LHCN-M2 (cell line): ENCODE measurements around the gene ANKMY2. TPM values are rescaled to one million over a fixed set of nuclear protein-coding genes. Genes with fewer than 3 reads are reported as not detected.
A peak's percentile ranks its signal among the peaks of the same experiment; 100 is the strongest.
"Not testable (repeated sequence)": the region's sequence is repeated elsewhere in the genome, so short reads cannot be mapped to it uniquely, and the experiment has no call there.

Source experiments
- DNase-seq: peaks from one replicate; pipeline ENCODE4 v3.0.0-alpha.2; 2012; ENCODE audit warnings: low read depth
- total RNA-seq: library from RNA; depleted of rRNA; stranded (reverse); fragments of >200 nt; gene quantifications from 2 replicates; pipeline ENCODE4 v1.2.3, GENCODE V29; 2014

Gene ANKMY2
- total RNA-seq, 1 experiment from 2014 or later = 35.6 TPM

- DNase-seq = peak; percentile 61
Observed at GRCh38 chr7:16627236-16627635, 18.3 kb downstream of the ANKMY2 start.

DNA sequence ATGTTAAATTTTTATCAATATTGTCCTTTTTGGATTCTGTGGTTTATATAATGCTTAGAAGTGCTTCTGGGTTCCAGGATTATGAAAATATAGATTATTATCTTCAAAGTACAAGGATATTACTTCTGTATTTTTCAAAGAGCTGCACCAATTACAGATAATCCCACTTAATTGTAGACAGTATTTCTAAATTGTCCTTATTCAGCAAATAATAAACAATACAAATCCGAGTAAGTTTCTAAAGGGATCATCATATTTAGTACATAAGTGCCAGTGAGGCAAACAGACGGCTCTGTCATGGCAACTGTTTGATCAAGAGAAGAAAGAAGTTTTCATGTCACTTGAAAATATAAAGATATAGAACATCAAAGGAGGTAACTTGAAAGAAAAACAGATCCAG is 19.2 kb downstream of the ANKMY2 start:
- DNase-seq = no peak

DNA sequence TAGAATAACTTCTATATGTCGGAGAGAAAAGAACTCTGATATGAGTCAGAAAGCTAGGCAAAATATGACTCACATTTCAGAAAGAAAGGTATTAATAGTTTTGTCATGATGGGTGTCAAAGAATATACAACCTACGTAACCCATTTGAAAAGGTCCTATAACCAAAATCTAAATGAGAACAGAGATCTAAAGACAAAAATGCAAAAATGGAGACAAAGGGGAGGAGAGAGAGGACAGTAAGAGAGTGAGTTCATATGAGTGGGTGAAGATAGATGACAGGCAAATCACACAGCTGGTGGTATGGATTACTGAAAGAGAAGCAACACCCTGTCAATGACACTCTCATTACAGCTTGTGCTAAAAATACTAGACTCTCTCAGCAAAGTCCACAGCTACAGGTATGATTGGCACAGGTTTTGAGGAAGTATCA is 25.6 kb downstream of the ANKMY2 start:
- no peak for DNase-seq

DNA sequence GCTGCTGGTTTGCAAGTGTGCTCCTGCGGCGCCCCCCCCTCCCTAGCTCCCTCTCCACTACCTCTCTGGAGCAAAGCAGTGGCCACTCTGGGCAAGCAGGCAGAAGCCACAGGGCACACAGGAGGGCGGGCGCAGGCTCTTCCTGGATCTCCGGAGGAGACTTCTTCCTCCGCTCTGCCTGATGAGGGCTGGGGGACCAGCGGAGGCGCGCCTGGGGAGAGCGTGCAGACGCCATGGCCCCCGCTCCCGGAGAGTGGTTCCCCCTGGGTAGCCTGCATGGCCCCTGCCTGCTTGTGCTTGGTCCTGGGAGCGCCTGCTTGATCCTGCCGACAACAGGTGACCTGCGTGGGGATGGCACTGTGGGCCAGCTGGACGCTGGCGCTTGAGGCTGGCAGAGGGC is 29.0 kb downstream of the ANKMY2 start:
- DNase-seq = no peak

- DNase-seq = no peak
Observed at GRCh38 chr7:16616122-16616521, 29.4 kb downstream of the ANKMY2 start.

DNA sequence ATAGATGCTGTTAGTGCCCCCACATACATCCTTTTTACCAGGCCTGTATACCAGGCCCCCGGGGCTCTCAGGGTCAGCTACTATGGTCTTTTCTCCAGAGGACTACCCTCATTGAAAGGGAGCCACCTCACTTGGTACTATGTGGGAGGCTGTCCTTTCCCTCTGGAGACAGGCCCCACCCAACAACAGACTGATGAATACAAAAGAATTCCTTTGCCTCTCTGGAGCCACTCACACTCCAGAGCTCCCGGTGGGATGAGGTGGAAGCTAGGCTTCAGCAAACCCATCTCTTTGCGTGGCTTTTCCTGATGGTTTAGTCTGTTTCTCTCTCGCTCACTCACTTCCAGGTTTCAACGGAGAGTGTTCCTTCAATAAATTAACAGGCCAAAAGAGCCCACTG is 30.3 kb downstream of the ANKMY2 start:
- no peak for DNase-seq

- DNase-seq = no peak
Observed at GRCh38 chr7:16611711-16612110, 33.8 kb downstream of the ANKMY2 start.

DNA sequence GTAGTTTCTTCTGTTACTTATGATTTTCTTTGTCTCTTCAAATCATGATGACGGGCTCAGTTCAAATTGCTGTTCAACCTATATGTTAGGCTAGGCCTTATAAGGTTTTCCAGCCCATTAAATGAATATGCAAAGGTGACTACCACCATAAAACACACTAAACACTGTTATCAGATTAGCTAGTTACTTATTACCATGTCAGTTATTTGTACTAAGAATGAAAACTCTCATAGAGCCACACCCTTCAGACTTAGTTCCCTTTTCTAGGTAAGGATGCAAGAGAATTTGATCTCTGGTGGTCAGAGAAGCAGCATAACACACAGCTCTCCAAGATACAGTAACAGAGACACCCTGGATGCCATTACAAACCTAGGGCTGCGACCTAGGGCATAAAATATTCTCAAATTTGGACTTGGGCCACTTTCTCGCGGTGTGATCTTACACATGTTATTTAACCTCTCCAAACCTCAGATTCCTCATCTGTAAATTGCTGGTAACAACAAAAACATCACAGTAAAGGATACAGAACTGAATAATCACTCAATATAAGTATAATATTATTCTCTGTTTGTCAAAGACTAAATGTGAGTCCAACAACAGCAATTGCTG is 35.6 kb downstream of the ANKMY2 start:
- DNase-seq = no peak

DNA sequence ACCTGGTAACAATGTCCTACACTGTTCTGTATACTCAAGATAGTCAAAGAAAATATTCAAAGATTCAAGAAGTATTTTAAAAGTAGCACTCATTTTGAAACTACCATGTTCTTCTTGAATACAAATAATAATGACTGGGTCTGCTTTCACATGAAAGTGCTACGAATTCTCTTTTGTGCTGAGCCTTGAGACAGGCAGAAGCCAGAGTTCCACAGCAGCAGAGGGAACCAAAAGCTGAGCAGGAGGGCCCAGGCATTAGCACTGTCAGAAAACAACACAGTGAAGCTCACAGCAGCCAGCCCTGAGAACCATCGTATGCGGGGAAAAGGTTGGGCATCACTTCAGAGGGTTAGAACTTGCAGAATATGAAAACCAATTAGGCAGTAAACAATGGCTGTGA is 38.9 kb downstream of the ANKMY2 start:
- DNase-seq = no peak

DNA sequence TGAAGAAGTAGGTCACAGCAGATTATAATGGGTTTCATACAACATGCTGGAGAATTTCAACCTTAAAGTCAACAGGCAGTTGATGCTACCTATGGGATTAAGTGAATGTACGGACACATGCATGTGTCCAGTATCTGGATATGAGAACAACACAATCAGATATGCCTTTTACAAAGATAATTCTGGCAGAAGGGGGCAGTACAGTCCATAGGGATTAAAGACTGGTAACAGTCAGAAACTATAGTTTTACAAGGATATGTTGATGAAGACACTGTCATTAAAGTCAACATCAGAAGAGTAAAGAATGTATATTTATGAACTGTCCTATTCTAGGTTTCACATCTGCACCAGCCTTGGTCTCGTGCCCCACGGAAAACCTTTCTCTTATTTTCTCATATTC is 41.5 kb downstream of the ANKMY2 start:
- DNase-seq = peak; percentile 27

DNA sequence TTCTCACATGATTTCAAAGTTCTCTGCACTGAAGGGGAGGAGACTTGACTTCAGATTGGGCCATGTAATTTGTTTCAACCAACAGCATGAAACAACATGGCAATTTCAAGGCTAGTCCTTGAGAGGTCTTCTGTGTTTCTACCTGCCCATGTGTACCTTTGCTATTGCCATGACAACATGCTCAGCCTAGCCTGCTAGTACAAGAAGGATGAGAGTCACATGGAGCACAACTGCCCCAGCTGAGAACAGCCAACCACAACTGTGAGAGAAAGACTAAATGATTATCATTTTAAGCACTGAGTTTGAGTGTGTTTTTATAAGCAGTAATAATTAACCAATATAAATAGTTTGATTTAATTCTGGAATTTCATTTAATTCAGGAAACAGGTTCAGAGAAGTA is 41.9 kb downstream of the ANKMY2 start:
- no peak for DNase-seq

DNA sequence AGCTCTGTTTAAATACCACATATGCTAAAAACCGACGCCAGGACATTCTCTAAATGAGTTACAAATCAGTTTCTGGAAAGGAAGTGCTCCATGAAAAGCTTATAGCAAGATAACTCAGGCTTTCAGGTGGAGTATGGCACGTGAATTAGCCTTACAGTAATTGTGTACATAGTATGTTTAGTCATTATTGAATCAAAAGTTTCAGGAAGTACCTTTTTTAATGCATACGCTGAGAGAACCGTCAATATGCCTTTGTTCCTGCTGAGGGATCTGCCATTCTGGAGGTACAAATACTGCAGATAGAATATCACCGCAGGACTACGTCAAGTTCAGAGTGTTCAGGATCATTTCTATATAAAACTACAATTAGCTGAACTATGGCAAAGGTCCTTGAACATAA is 45.7 kb downstream of the ANKMY2 start:
- DNase-seq = no peak

DNA sequence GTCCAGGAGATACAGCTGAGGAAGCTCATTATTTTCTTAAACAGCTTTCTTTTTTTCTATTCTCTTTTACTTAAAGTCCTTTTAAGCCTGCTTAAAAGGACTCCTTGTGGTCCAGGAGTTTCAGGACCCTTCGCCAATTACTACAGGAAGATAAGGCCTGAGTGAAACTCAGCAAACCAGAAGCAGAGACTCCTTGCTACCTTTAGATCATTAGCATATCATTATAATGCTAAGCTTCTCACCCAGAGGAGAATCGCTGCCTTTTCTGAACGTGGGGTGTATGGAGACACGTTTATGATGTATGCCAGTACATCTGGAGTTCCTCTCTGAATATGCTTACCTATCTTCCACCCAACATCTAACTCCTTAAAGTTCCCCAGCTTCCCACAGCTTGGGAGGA is 47.5 kb downstream of the ANKMY2 start:
- DNase-seq = no peak

GRCh38 chr7:16595596-16595995 is 50.0 kb downstream of the ANKMY2 start:
- not testable (repeated sequence) for DNase-seq

DNA sequence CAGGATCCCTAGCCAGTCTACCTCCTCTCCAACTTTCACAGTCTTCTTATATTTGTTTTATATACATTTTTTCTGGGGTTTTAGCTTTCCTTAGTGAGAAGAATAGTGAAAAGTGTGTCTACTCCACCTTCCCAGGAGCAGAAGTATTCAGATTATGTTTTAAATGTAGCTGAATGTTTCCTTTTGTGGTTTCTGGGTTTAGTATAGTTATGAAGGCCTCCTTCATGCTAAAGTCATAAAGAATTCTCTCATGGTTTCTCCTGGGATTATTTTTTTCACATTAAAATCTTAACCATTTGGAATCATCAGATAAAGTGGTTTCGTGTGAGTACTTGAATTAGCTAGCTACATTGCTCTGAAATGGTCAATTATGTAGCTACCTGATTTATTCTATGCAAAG is 50.9 kb downstream of the ANKMY2 start:
- no peak for DNase-seq

GRCh38 chr7:16594061-16594460 is 51.5 kb downstream of the ANKMY2 start:
- DNase-seq = peak; percentile 81

DNA sequence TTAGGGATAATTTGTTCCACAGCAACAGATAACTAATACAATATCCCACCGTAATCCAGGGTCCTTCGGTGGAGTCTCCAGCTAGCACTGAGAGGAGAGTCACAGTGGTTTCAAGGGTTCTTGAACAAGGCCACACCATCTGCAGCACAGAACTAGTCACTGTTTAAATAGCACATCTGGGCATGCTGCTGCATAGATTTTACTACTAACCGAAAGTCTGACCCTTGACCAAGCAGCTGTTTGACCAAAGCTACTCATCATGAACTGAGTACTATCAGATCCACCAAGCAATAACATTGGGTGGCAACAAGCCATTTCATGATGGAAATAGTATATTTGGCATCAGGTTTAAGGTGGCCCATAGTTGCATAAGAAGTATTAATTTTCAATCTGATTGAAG is 53.2 kb downstream of the ANKMY2 start:
- peak; percentile 54 for DNase-seq

- DNase-seq = no peak
Observed at GRCh38 chr7:16590424-16590823, 55.1 kb downstream of the ANKMY2 start.

DNA sequence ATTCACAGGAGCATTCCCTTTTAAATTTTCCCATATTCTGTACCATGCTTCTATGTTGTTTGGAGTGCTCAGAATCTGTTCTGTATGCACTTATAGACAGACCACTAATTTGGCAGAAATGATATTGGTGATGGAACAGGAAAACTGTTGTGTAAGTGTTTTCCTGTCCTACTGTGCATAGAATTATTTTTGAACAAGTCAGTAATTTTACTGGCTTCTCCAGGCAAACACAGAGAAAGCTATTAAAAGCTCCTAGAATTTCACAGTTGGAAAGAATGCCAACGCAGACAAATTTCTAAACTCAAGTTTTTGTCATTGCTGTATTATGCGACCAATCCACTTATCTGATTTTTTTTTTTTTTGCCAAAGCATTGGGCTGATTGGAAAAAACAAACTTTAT is 55.7 kb downstream of the ANKMY2 start:
- DNase-seq = no peak

DNA sequence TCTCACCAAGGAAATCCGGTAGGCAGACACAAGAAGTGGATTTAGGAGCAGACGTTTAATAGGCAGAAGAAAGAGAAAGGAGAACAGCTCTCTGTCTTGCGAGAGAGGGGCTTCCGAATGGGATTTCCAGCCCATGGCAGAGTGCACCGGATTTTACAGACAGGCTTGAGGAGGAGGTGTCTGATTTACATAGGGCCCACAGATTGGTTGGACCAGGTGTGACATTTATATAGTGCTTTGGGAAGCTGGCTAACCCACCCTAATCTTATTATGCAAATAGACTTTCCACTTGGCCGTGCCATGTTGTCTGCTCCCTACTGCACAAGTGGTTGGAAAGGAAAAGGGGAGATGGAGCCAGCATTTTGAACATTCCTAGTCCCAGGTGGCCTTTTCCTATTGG is 57.8 kb downstream of the ANKMY2 start:
- no peak for DNase-seq

DNA sequence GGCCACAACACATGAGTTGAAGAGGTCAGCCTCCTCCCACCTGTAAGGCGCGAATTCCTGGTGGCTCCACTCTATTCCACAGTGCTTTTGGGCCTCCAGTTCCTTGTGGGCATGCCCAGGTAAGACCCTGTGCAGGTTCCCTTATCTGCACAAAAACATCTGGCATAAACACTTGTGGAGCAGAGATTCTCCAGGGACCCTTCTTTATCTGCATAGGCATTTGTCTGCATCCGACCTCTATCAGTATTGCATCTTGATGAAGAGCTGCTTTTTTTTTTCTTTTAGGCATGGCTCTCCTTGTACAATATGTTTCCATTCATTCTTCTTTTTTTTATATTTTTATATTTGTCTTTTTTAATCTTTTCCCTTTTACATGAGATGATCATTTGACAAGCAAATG is 58.4 kb downstream of the ANKMY2 start:
- no peak for DNase-seq

- no peak for DNase-seq
Observed at GRCh38 chr7:16586081-16586874, 59.3 kb downstream of the ANKMY2 start.

GRCh38 chr7:16585540-16585939 is 60.0 kb downstream of the ANKMY2 start:
- DNase-seq = no peak
